Liver (tissue), 9 donors: ENCODE results near the gene GAMT. TPM values are rescaled to one million over a fixed set of nuclear protein-coding genes. Genes with fewer than 3 reads are reported as not detected.

ENCODE experiments used
- DNase-seq: peaks from one replicate; pipeline ENCODE4 v3.0.0-alpha.2; 2017; ENCODE audit warnings: low spot score
- H3K27ac ChIP-seq, 2 donors: one replicate each; pipeline ENCODE4 v1.7.0; 2013; ENCODE audit warnings: inconsistent platforms in 2 of 2, low read length in 2 of 2, control low read depth in 1 of 2, low read depth in 1 of 2, mild to moderate bottlenecking in 1 of 2
- H3K27me3 ChIP-seq, 4 donors: one replicate each; pipeline versions ENCODE4 v1.6.1 to v1.7.0; 2013; ENCODE audit warnings: low read length in 3 of 4, inconsistent platforms in 1 of 4, mild to moderate bottlenecking in 1 of 4, moderate library complexity in 1 of 4; ENCODE audit not compliant: control insufficient read depth in 4 of 4, insufficient read depth in 4 of 4
- H3K36me3 ChIP-seq, 4 donors: one replicate each; pipeline versions ENCODE4 v1.6.1 to v1.7.0; 2013; ENCODE audit warnings: low read length in 3 of 4, mild to moderate bottlenecking in 3 of 4, low read depth in 1 of 4, moderate library complexity in 1 of 4; ENCODE audit not compliant: control insufficient read depth in 4 of 4, insufficient read depth in 3 of 4
- H3K4me1 ChIP-seq, 4 donors: one replicate each; pipeline versions ENCODE4 v1.6.1 to v1.7.0; 2013; ENCODE audit warnings: low read length in 3 of 4, mild to moderate bottlenecking in 3 of 4, moderate library complexity in 1 of 4; ENCODE audit not compliant: control insufficient read depth in 4 of 4, insufficient read depth in 4 of 4
- H3K4me3 ChIP-seq, 3 donors: one replicate each; pipeline versions ENCODE4 v1.6.1 to v1.7.0; 2013; ENCODE audit warnings: low read length in 3 of 3, control low read depth in 1 of 3, low read depth in 1 of 3, mild to moderate bottlenecking in 1 of 3
- H3K9ac ChIP-seq, 2 donors: one replicate each; pipeline ENCODE4 v1.7.0; 2013; ENCODE audit warnings: low read length in 2 of 2, mild to moderate bottlenecking in 2 of 2, moderate library complexity in 2 of 2, control low read depth in 1 of 2, low read depth in 1 of 2
- H3K9me3 ChIP-seq, 4 donors: one replicate each; pipeline versions ENCODE4 v1.6.1 to v1.7.0; 2013; ENCODE audit warnings: low read length in 3 of 4; ENCODE audit not compliant: control insufficient read depth in 4 of 4
- EGR1 ChIP-seq, 2 donors: IDR thresholded peaks; 2 replicates each; pipeline ENCODE4 v1.6.1; 2016 to 2018; ENCODE audit warnings: antibody characterized with exemption in 2 of 2, low read depth in 2 of 2
- GABPA ChIP-seq, 2 donors: IDR thresholded peaks in 1 of 2; conservative IDR thresholded peaks in 1 of 2; 2 replicates each; pipeline ENCODE4 v1.6.1; 2016; ENCODE audit warnings: antibody characterized with exemption in 2 of 2, mild to moderate bottlenecking in 1 of 2, moderate library complexity in 1 of 2
- HNF4A ChIP-seq, 2 donors: conservative IDR thresholded peaks; 2 replicates each; pipeline ENCODE4 v1.6.1; 2016; ENCODE audit warnings: antibody characterized with exemption in 2 of 2, mild to moderate bottlenecking in 2 of 2
- NR2F2 ChIP-seq: IDR thresholded peaks from 2 replicates; pipeline ENCODE4 v1.6.1; 2016; ENCODE audit warnings: antibody characterized with exemption
- RAD21 ChIP-seq, 2 donors: IDR thresholded peaks; 2 replicates each; pipeline ENCODE4 v1.6.1; 2016; ENCODE audit warnings: antibody characterized with exemption in 2 of 2, mild to moderate bottlenecking in 2 of 2
- RXRA ChIP-seq, 2 donors: IDR thresholded peaks; 2 replicates each; pipeline ENCODE4 v1.6.1; 2017 to 2018; ENCODE audit warnings: antibody characterized with exemption in 2 of 2, mild to moderate bottlenecking in 1 of 2
- TAF1 ChIP-seq: conservative IDR thresholded peaks from 2 replicates; pipeline ENCODE4 v1.6.1; 2016; ENCODE audit warnings: antibody characterized with exemption, mild to moderate bottlenecking
- YY1 ChIP-seq: IDR thresholded peaks from 2 replicates; pipeline ENCODE4 v1.6.1; 2016; ENCODE audit warnings: antibody characterized with exemption, mild to moderate bottlenecking
- whole genome bisulfite sequencing: extraction: QIAGEN DNeasy Blood & Tissue Kit; methylation state at CpG from one replicate; pipeline ENCODE4 v1.1.7; 2013; 5-methylcytosine and 5-hydroxymethylcytosine counted together
- polyA plus RNA-seq, 2 donors: library from polyadenylated mRNA; stranded (reverse) in 1 of 2; unstranded in 1 of 2; fragments of 200-250 nt in 1 of 2; fragments of >200 nt in 1 of 2; fragmentation: Nextera tagmentation in 1 of 2; extraction: Ambion mirVana in 1 of 2; gene quantifications; one replicate each; pipeline versions ENCODE4 v1.2.1 to v1.2.3, GENCODE V29; 2013 to 2015
- total RNA-seq, 2 donors: library from RNA; depleted of rRNA; stranded (reverse); fragments of >200 nt; gene quantifications; one replicate each; pipeline ENCODE4 v1.2.3, GENCODE V29; 2014
- TF ChIP-seq, protein P1 (sequence below): IDR thresholded peaks from 2 replicates; pipeline ENCODE4 v1.6.1; 2016; ENCODE audit warnings: antibody characterized with exemption
- TF ChIP-seq, protein P2 (sequence below): IDR thresholded peaks from 2 replicates; pipeline ENCODE4 v1.6.1; 2016; ENCODE audit warnings: antibody characterized with exemption
- TF ChIP-seq, protein P3 (sequence below): IDR thresholded peaks from 2 replicates; pipeline ENCODE4 v1.6.1; 2016; ENCODE audit warnings: antibody characterized with exemption
- TF ChIP-seq, protein P4 (sequence below): IDR thresholded peaks from 2 replicates; pipeline ENCODE4 v1.6.1; 2016; ENCODE audit warnings: antibody characterized with exemption, mild to moderate bottlenecking
- TF ChIP-seq, protein P5 (sequence below): fragments of 150-350 bp; IDR thresholded peaks from 2 replicates; pipeline ENCODE4 v1.5.1; 2017; ENCODE audit warnings: improper control_type of control experiment, low read depth, low read length; ENCODE audit not compliant: missing input control
- donor health status: healthy.
- donor health status: healthy.
- donor health status: healthy.
- donor health status: healthy.
- donor health status: healthy.

GAMT gene
- total and polyA plus RNA-seq, 4 donors = 76.2 to 394 (median 274) TPM

DNA sequence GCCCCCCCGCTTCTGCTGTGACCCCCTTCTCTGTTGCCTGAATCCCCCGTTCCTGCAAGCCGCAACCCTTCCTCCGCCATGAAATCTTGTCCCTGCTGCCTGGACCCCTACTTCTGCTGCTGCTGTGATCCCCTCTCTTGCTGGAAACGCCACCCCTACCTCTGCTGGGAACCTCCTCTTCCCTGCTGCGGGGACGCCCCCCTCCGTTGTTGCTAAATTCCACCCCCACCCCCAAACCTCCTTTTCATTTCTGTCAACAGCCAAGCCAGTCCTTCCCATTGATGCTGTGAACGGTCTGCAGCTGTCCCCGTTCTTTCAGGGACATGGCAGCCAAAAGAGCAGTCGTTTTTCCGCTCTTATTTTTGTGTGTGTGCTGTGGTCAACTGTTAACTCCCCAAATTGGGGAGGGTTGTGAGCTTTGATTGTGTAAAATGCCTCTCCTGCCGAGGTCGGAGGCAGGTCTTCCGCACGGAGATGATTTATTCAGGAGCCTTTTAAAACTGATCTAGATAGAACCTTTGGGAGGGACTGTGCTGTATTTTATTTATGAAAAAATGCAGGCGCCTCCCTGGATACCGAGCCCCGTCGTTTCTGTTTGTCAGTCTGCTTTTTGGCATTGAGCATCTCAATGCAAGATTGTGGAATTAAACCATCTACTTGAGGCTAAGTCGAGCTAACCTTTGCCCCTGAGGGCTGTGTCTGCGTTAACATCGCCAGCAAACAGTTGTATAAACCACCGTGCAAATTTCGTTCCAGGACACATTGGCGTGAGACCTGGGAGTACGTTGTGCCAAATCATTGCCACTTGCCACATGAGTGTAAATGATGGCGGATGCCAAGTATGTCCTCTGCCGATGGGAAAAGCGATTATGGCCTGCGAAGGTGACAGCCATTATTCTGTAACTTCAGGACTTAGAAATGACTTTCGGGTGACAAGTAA lies 45.5 kb downstream of the GAMT start (continued):
- peak in 1 of 2 donors; percentile 40 for TF ChIP-seq GABPA (IDR thresholded peaks at IDR 0.05 in 1 of 2, conservative IDR thresholded peaks at IDR 0.05 in 1 of 2)
- TF ChIP-seq RXRA (IDR thresholded peaks at IDR 0.05) = peak; percentile 14 to 80
- TF ChIP-seq HNF4A (conservative IDR thresholded peaks at IDR 0.05) = peak; percentile 82 to 87
- TF ChIP-seq, protein P1, sequence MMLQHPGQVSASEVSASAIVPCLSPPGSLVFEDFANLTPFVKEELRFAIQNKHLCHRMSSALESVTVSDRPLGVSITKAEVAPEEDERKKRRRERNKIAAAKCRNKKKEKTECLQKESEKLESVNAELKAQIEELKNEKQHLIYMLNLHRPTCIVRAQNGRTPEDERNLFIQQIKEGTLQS = no peak
- TF ChIP-seq YY1 = peak; percentile 93
- TF ChIP-seq, protein P2, sequence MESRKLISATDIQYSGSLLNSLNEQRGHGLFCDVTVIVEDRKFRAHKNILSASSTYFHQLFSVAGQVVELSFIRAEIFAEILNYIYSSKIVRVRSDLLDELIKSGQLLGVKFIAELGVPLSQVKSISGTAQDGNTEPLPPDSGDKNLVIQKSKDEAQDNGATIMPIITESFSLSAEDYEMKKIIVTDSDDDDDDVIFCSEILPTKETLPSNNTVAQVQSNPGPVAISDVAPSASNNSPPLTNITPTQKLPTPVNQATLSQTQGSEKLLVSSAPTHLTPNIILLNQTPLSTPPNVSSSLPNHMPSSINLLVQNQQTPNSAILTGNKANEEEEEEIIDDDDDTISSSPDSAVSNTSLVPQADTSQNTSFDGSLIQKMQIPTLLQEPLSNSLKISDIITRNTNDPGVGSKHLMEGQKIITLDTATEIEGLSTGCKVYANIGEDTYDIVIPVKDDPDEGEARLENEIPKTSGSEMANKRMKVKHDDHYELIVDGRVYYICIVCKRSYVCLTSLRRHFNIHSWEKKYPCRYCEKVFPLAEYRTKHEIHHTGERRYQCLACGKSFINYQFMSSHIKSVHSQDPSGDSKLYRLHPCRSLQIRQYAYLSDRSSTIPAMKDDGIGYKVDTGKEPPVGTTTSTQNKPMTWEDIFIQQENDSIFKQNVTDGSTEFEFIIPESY = no peak

DNA sequence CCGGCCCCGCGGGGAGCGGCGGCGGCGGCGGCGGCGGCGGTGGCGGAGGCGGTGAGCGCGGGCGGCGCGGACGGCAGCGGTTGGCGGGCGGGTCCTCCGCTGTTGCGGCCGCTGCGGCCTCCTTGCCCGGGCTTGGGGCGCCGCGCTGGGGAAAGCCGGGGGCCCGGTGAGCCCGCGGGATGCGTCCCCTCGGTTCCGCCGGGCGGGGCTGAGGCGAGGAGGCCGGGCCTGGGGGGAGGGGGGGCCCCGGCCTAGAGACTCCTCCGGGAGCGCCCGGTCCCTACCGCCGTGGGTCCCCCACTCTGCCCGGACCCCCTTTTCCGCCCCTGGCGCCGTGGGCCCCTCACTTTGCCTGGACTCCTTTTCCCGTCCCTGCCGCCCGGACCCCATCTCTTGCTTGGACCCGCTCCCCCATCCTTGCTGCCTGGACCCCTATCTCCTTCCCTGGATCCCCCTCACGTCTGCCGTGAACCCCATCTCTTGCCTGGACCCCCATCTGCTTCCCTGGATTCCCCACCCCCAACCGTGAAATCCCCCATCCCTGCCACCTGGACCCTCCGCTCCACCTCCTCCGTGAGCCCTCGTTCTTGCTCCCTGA lies 46.3 kb downstream of the GAMT start:
- H3K36me3 ChIP-seq = peaks cover 0 to 21% (median 15%) of the 10 kb centered on the region in 4 donors
- H3K27me3 ChIP-seq = no peaks in the 10 kb centered on the region
- TF ChIP-seq, protein P2 = no peak
- no peak for TF ChIP-seq RAD21 (IDR thresholded peaks at IDR 0.05)
- peak overlapping the region; percentile 65 to 89 (median 87) for H3K4me3 ChIP-seq
- peaks cover 4 to 23% (median 12%) of the 10 kb centered on the region in 4 donors for H3K4me1 ChIP-seq
- no peaks in the 10 kb centered on the region for H3K9me3 ChIP-seq
- H3K27ac ChIP-seq = peak overlapping the region; percentile 77 to 80
- DNase-seq = no peak
- WGBS = under 1% methylated on average over 61 of the region's 61 CpGs
- H3K9ac ChIP-seq = peak overlapping the region; percentile 51 to 70

DNA sequence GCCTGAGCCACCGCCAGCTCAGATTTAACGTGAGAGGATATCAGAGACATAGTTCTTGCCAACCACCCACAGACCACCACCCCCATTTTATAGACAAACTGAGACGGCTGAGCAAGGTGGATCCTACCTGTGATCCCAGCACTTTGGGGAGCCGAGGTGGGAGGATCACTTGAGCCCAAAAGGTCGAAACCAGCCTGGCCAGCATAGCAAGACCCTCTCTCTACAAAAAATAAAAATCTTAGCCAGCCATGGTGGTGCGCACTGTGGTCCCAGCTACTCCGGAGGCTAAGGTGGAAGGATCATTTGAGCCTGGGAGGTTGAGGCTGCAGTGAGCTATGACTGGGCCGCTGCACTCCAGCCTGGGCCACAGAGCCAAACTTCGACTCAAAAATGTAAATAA lies 48.2 kb downstream of the GAMT start:
- Histone ChIP-seq H3K27ac (no peak overlapping the region), H3K4me1 (peaks cover 4 to 23% (median 12%) of the 10 kb centered on the region in 4 donors), H3K9ac (no peak overlapping the region), H3K27me3 (no peaks in the 10 kb centered on the region), H3K4me3 (no peak overlapping the region), H3K9me3 (no peaks in the 10 kb centered on the region), H3K36me3 (peaks cover 0 to 8% (median 7%) of the 10 kb centered on the region in 4 donors)
- no peak for DNase-seq
- TF ChIP-seq, protein P1 = no peak
- TF ChIP-seq, protein P3, sequence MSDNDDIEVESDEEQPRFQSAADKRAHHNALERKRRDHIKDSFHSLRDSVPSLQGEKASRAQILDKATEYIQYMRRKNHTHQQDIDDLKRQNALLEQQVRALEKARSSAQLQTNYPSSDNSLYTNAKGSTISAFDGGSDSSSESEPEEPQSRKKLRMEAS = no peak
- TF ChIP-seq, protein P4, sequence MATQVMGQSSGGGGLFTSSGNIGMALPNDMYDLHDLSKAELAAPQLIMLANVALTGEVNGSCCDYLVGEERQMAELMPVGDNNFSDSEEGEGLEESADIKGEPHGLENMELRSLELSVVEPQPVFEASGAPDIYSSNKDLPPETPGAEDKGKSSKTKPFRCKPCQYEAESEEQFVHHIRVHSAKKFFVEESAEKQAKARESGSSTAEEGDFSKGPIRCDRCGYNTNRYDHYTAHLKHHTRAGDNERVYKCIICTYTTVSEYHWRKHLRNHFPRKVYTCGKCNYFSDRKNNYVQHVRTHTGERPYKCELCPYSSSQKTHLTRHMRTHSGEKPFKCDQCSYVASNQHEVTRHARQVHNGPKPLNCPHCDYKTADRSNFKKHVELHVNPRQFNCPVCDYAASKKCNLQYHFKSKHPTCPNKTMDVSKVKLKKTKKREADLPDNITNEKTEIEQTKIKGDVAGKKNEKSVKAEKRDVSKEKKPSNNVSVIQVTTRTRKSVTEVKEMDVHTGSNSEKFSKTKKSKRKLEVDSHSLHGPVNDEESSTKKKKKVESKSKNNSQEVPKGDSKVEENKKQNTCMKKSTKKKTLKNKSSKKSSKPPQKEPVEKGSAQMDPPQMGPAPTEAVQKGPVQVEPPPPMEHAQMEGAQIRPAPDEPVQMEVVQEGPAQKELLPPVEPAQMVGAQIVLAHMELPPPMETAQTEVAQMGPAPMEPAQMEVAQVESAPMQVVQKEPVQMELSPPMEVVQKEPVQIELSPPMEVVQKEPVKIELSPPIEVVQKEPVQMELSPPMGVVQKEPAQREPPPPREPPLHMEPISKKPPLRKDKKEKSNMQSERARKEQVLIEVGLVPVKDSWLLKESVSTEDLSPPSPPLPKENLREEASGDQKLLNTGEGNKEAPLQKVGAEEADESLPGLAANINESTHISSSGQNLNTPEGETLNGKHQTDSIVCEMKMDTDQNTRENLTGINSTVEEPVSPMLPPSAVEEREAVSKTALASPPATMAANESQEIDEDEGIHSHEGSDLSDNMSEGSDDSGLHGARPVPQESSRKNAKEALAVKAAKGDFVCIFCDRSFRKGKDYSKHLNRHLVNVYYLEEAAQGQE = no peak
- TF ChIP-seq TAF1 (no peak), EGR1 (IDR thresholded peaks at IDR 0.05; ENCODE audit: low read depth in 2 of 2) (no peak), NR2F2 (no peak)
- TF ChIP-seq, protein P5, sequence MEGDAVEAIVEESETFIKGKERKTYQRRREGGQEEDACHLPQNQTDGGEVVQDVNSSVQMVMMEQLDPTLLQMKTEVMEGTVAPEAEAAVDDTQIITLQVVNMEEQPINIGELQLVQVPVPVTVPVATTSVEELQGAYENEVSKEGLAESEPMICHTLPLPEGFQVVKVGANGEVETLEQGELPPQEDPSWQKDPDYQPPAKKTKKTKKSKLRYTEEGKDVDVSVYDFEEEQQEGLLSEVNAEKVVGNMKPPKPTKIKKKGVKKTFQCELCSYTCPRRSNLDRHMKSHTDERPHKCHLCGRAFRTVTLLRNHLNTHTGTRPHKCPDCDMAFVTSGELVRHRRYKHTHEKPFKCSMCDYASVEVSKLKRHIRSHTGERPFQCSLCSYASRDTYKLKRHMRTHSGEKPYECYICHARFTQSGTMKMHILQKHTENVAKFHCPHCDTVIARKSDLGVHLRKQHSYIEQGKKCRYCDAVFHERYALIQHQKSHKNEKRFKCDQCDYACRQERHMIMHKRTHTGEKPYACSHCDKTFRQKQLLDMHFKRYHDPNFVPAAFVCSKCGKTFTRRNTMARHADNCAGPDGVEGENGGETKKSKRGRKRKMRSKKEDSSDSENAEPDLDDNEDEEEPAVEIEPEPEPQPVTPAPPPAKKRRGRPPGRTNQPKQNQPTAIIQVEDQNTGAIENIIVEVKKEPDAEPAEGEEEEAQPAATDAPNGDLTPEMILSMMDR = no peak
- WGBS = 92% methylated on average over 9 of the region's 9 CpGs
